MCF 10A (cell line): ENCODE measurements around the gene GRM3. TPM values are rescaled to one million over a fixed set of nuclear protein-coding genes. Genes with fewer than 3 reads are reported as not detected.

Source experiments
- BruUV-seq: library from RNA; stranded (reverse); fragments of 400-500 nt; replicated peaks from 2 replicates; lab custom pipeline; 2021; lab: Mats Ljungman, UMichigan
- CTCF ChIA-PET: fragments of 300-600 bp; sonication (Branson Sonifier 250); formaldehyde crosslinking; extraction: SDS; loops from one replicate; lab custom pipeline; 2021; ENCODE audit warnings: antibody characterized with exemption, inconsistent platforms; lab: Yijun Ruan, JAX
- POLR2A ChIA-PET: fragments of 300-600, 350-650 bp; sonication (Branson Sonifier 250); formaldehyde crosslinking; extraction: SDS; loops from one replicate; lab custom pipeline; 2020; ENCODE audit warnings: antibody characterized with exemption, inconsistent platforms; lab: Yijun Ruan, JAX
- DNase-seq: peaks from one replicate; pipeline ENCODE4 v3.0.0-alpha.2; 2018; ENCODE audit not compliant: unreplicated experiment
- H3K27ac Mint-ChIP-seq: one replicate; pipeline ENCODE4 v1.8.0; 2022; ENCODE audit warnings: mild to moderate bottlenecking, low read depth, mixed read lengths; ENCODE audit not compliant: unreplicated experiment
- H3K27me3 Mint-ChIP-seq: one replicate; pipeline ENCODE4 v1.8.0; 2022; ENCODE audit warnings: mixed read lengths; ENCODE audit not compliant: insufficient read depth, unreplicated experiment
- H3K36me3 Mint-ChIP-seq: one replicate; pipeline ENCODE4 v1.8.0; 2022; ENCODE audit warnings: mild to moderate bottlenecking, moderate library complexity, mixed read lengths; ENCODE audit not compliant: insufficient read depth, unreplicated experiment
- H3K4me1 Mint-ChIP-seq: one replicate; pipeline ENCODE4 v1.8.0; 2022; ENCODE audit warnings: mixed read lengths; ENCODE audit not compliant: insufficient read depth, unreplicated experiment
- H3K4me3 Mint-ChIP-seq: one replicate; pipeline ENCODE4 v1.8.0; 2022; ENCODE audit warnings: mild to moderate bottlenecking, moderate library complexity, mixed read lengths; ENCODE audit not compliant: unreplicated experiment
- H3K9me3 Mint-ChIP-seq: one replicate; pipeline ENCODE4 v1.8.0; 2022; ENCODE audit warnings: mixed read lengths; ENCODE audit not compliant: unreplicated experiment
- CTCF ChIP-seq: fragments of 200-600 bp; IDR thresholded peaks from one replicate; pipeline ENCODE4 v1.8.0; 2022; ENCODE audit warnings: antibody characterized with exemption, mild to moderate bottlenecking; ENCODE audit not compliant: unreplicated experiment
- intact Hi-C: fragments of 100-400 bp; cut with micrococcal nuclease; formaldehyde crosslinking; loops from 2 replicates; pipeline ENCODE4 v1.14.1; 2022
- total RNA-seq: library from RNA; stranded (reverse); gene quantifications from 2 replicates; pipeline ENCODE4 v1.2.3, GENCODE V29; 2022

GRM3 gene
- total RNA-seq, 1 experiment from 2014 or later = not detected

GRCh38 chr7:86898171-86898570, 254.5 kb downstream of the GRM3 start:
- no peak for DNase-seq
- peaks cover 14% of the 10 kb centered on the region for H3K36me3 Mint-ChIP-seq
- no peaks in the 10 kb centered on the region for H3K9me3 Mint-ChIP-seq
- no peak for TF ChIP-seq CTCF
- H3K4me3 Mint-ChIP-seq = no peak overlapping the region
- no peak overlapping the region for H3K27ac Mint-ChIP-seq
- peaks cover 35% of the 10 kb centered on the region for H3K27me3 Mint-ChIP-seq
- ChIA-PET CTCF (interaction anchor here (0.6 kb wide), 1 partner anchor 94 kb away, joined by 3 read pairs; no protein-coding TSS in a partner anchor), POLR2A (no interaction called here)
- no peaks in the 10 kb centered on the region for H3K4me1 Mint-ChIP-seq
- intact Hi-C loops = no loop called here
- BruUV-seq = no TSS peak

GRCh38 chr7:86900886-86901285, 257.2 kb downstream of the GRM3 start:
- BruUV-seq = no TSS peak
- CTCF ChIA-PET = no interaction called here
- intact Hi-C loops = no loop called here

GRCh38 chr7:86904949-86905834, 261.5 kb downstream of the GRM3 start:
- intact Hi-C loops = loop anchor here (2.0 to 5.0 kb wide), 2 partner anchors 438 to 1014 kb away; no protein-coding TSS in a partner anchor
- peaks cover 7% of the 10 kb centered on the region for H3K36me3 Mint-ChIP-seq
- CTCF ChIA-PET = interaction anchor here (0.5 to 2.6 kb wide), 29 partner anchors 8 to 1864 kb away, joined by 3 to 11 read pairs (median 4); partner anchors contain the start of gene DMTF1
- no peaks in the 10 kb centered on the region for H3K9me3 Mint-ChIP-seq
- no peak overlapping the region for H3K4me3 Mint-ChIP-seq
- POLR2A ChIA-PET = interaction anchor here (0.7 kb wide), 2 partner anchors 10 to 987 kb away, joined by 3 read pairs; no protein-coding TSS in a partner anchor
- TF ChIP-seq CTCF = peak; percentile 60
- H3K27ac Mint-ChIP-seq = peak overlapping the region; percentile 49
- H3K27me3 Mint-ChIP-seq = peaks cover 22% of the 10 kb centered on the region
- BruUV-seq = no TSS peak
- DNase-seq = peak; percentile 35
- H3K4me1 Mint-ChIP-seq = no peaks in the 10 kb centered on the region

More at GRCh38 chr7:86900886-86901285, 257.2 kb downstream of the GRM3 start:
- Mint-ChIP-seq H3K4me3 (no peak overlapping the region), H3K36me3 (peaks cover 9% of the 10 kb centered on the region), H3K27me3 (peaks cover 55% of the 10 kb centered on the region), H3K27ac (no peak overlapping the region), H3K4me1 (no peaks in the 10 kb centered on the region), H3K9me3 (no peaks in the 10 kb centered on the region)
- POLR2A ChIA-PET = no interaction called here
- no peak for TF ChIP-seq CTCF
- DNase-seq = no peak

GRCh38 chr7:86908948-86909347, 265.2 kb downstream of the GRM3 start:
- intact Hi-C loops = loop anchor here (5.0 kb wide), 1 partner anchor 442 kb away; no protein-coding TSS in a partner anchor
- peak; percentile 22 for DNase-seq
- peaks cover 14% of the 10 kb centered on the region for H3K36me3 Mint-ChIP-seq

More at GRCh38 chr7:86908948-86909347, 265.2 kb downstream of the GRM3 start:
- Mint-ChIP-seq H3K27me3 (peaks cover 24% of the 10 kb centered on the region), H3K9me3 (no peaks in the 10 kb centered on the region), H3K4me3 (no peak overlapping the region), H3K4me1 (no peaks in the 10 kb centered on the region), H3K27ac (no peak overlapping the region)
- no peak for TF ChIP-seq CTCF
- POLR2A ChIA-PET = interaction anchor here (1.0 kb wide), 1 partner anchor 240 kb away, joined by 3 read pairs; no protein-coding TSS in a partner anchor
- no TSS peak for BruUV-seq
- CTCF ChIA-PET = interaction anchor here (1.0 to 5.1 kb wide), 4 partner anchors 10 to 328 kb away, joined by 3 to 39 read pairs (median 4); no protein-coding TSS in a partner anchor
